HG02798 (cell line): ENCODE data around the gene ABCA4.
"Not testable (repeated sequence)": the region's sequence is repeated elsewhere in the genome, so short reads cannot be mapped to it uniquely, and the experiment has no call there.

Source experiments
- ATAC-seq: cut with Tn5 transposase; IDR thresholded peaks from one replicate; pipeline ENCODE4 v1.9.1; 2021; ENCODE audit warnings: mild to moderate bottlenecking; ENCODE audit not compliant: unreplicated experiment, poor library complexity

The ABCA4 gene

GRCh38 chr1:94120991-94121390 lies at the start of gene ABCA4:
ABCA4 (minus strand) TSS chr1:94121148; CDS start chr1:94121045, 103 bp downstream.
- ATAC-seq, result no peak

GRCh38 chr1:94169126-94169525 lies 48.2 kb upstream of the ABCA4 start:
- no peak for ATAC-seq

- no peak for ATAC-seq
These were observed 44.9 kb upstream of the ABCA4 start for GRCh38 chr1:94165843-94166242.

- not testable (repeated sequence) for ATAC-seq
These were observed 43.9 kb upstream of the ABCA4 start for GRCh38 chr1:94164885-94165284.

- ATAC-seq, result not testable (repeated sequence)
These were observed 43.2 kb upstream of the ABCA4 start for GRCh38 chr1:94164121-94164520.

- not testable (repeated sequence) for ATAC-seq
These were observed 42.3 kb upstream of the ABCA4 start for GRCh38 chr1:94163249-94163648.

- ATAC-seq, result no peak
These were observed 39.9 kb upstream of the ABCA4 start for GRCh38 chr1:94160811-94161210.

- ATAC-seq, result no peak
These were observed 35.2 kb upstream of the ABCA4 start for GRCh38 chr1:94156096-94156625.

GRCh38 chr1:94154989-94155388 lies 34.0 kb upstream of the ABCA4 start:
- no peak for ATAC-seq

GRCh38 chr1:94153133-94153532 lies 32.2 kb upstream of the ABCA4 start:
- no peak for ATAC-seq

GRCh38 chr1:94149166-94149565 lies 28.2 kb upstream of the ABCA4 start:
- ATAC-seq, result not testable (repeated sequence)

- no peak for ATAC-seq
These were observed 25.3 kb upstream of the ABCA4 start for GRCh38 chr1:94146273-94146672.

- no peak for ATAC-seq
These were observed 23.9 kb upstream of the ABCA4 start for GRCh38 chr1:94144836-94145235.

GRCh38 chr1:94143809-94144176 lies 22.8 kb upstream of the ABCA4 start:
- no peak for ATAC-seq

- ATAC-seq, result no peak
These were observed 22.3 kb upstream of the ABCA4 start for GRCh38 chr1:94143173-94143808.

- no peak for ATAC-seq
These were observed 21.6 kb upstream of the ABCA4 start for GRCh38 chr1:94142583-94142982.

GRCh38 chr1:94142022-94142421 lies 21.1 kb upstream of the ABCA4 start:
- ATAC-seq, result no peak

- no peak for ATAC-seq
These were observed 11.2 kb upstream of the ABCA4 start for GRCh38 chr1:94132111-94132510.

GRCh38 chr1:94130851-94131595 lies 10.1 kb upstream of the ABCA4 start:
- no peak for ATAC-seq

- ATAC-seq, result no peak
These were observed 5.7 kb upstream of the ABCA4 start for GRCh38 chr1:94126651-94127050.
